H9 (cell line): Measurements from ENCODE around the gene EDC3. TPM values are rescaled to one million over a fixed set of nuclear protein-coding genes. Genes with fewer than 3 reads are reported as not detected.

ENCODE experiments used
- DNase-seq: peaks from one replicate; pipeline ENCODE4 v3.0.0-alpha.2; 2017
- H2AFZ ChIP-seq: one replicate; pipeline ENCODE4 v1.6.1; 2013; ENCODE audit warnings: mild to moderate bottlenecking, low read length, control low read depth, moderate library complexity
- H2AK5ac ChIP-seq: 2 replicates; pipeline ENCODE4 v1.6.1; 2013; ENCODE audit warnings: low read length, control low read depth, mixed read lengths; ENCODE audit not compliant: insufficient read length
- H2BK120ac ChIP-seq: one replicate; pipeline ENCODE4 v1.6.1; 2013; ENCODE audit warnings: low read depth, mild to moderate bottlenecking, low read length, control low read depth, inconsistent platforms; ENCODE audit not compliant: poor library complexity, severe bottlenecking
- H2BK12ac ChIP-seq: 2 replicates; pipeline ENCODE4 v1.6.1; 2013; ENCODE audit warnings: low read length, control low read depth, mixed read lengths, low read depth; ENCODE audit not compliant: insufficient read length
- H2BK15ac ChIP-seq: 2 replicates; pipeline ENCODE4 v1.6.1; 2013; ENCODE audit warnings: low read depth, low read length, control low read depth
- H2BK20ac ChIP-seq: one replicate; pipeline ENCODE4 v1.6.1; 2013; ENCODE audit warnings: low read depth, mild to moderate bottlenecking, low read length, control low read depth, inconsistent platforms; ENCODE audit not compliant: poor library complexity, severe bottlenecking
- H2BK5ac ChIP-seq: 2 replicates; pipeline ENCODE4 v1.6.1; 2013; ENCODE audit warnings: low read length, control low read depth, mixed read lengths; ENCODE audit not compliant: insufficient read length
- H3K14ac ChIP-seq: 2 replicates; pipeline ENCODE4 v1.6.1; 2013; ENCODE audit warnings: low read length, control low read depth; ENCODE audit not compliant: insufficient read depth
- H3K18ac ChIP-seq: 2 replicates; pipeline ENCODE4 v1.6.1; 2013; ENCODE audit warnings: low read depth, mild to moderate bottlenecking, mixed read lengths, low read length, control low read depth; ENCODE audit not compliant: insufficient read length
- H3K23ac ChIP-seq: 2 replicates; pipeline ENCODE4 v1.6.1; 2013; ENCODE audit warnings: low read length, control low read depth, mixed read lengths, low read depth; ENCODE audit not compliant: insufficient read length
- H3K23me2 ChIP-seq: 2 replicates; pipeline ENCODE4 v1.6.1; 2013; ENCODE audit warnings: low read depth, mild to moderate bottlenecking, mixed read lengths, low read length, control low read depth; ENCODE audit not compliant: insufficient read length, poor library complexity, severe bottlenecking
- H3K27ac ChIP-seq: 2 replicates; pipeline ENCODE4 v1.5.1; 2013; ENCODE audit warnings: low read length, control low read depth, mixed read lengths, low read depth; ENCODE audit not compliant: insufficient read length
- H3K27me3 ChIP-seq: 2 replicates; pipeline ENCODE4 v1.6.1; 2013; ENCODE audit warnings: low read length, control low read depth, inconsistent platforms; ENCODE audit not compliant: insufficient read depth
- H3K4ac ChIP-seq: 2 replicates; pipeline ENCODE4 v1.6.1; 2013; ENCODE audit warnings: low read depth, mild to moderate bottlenecking, control low read depth, inconsistent platforms, low read length, moderate library complexity
- H3K4me1 ChIP-seq: 2 replicates; pipeline ENCODE4 v1.6.1; 2013; ENCODE audit warnings: low read length, control low read depth, inconsistent platforms; ENCODE audit not compliant: insufficient read depth
- H3K4me2 ChIP-seq: 2 replicates; pipeline ENCODE4 v1.6.1; 2013; ENCODE audit warnings: low read length, control low read depth, mixed read lengths; ENCODE audit not compliant: insufficient read length, insufficient read depth
- H3K56ac ChIP-seq: 2 replicates; pipeline ENCODE4 v1.6.1; 2013; ENCODE audit warnings: low read depth, mild to moderate bottlenecking, mixed read lengths, low read length, control low read depth; ENCODE audit not compliant: insufficient read length
- H3K79me1 ChIP-seq: 2 replicates; pipeline ENCODE4 v1.6.1; 2013; ENCODE audit warnings: low read depth, mild to moderate bottlenecking, moderate library complexity, low read length, control low read depth, inconsistent platforms; ENCODE audit not compliant: insufficient read depth, poor library complexity, severe bottlenecking
- H3K79me2 ChIP-seq: 2 replicates; pipeline ENCODE4 v1.6.1; 2013; ENCODE audit warnings: low read length, control low read depth, inconsistent platforms; ENCODE audit not compliant: insufficient read depth
- H3K9ac ChIP-seq: 2 replicates; pipeline ENCODE4 v1.6.1; 2013; ENCODE audit warnings: low read length, control low read depth, mixed read lengths; ENCODE audit not compliant: insufficient read length; ENCODE audit errors: extremely low read depth
- H3K9me3 ChIP-seq: one replicate; pipeline ENCODE4 v1.6.1; 2013; ENCODE audit warnings: low read depth, low read length, inconsistent platforms; ENCODE audit not compliant: control insufficient read depth
- H3T11ph ChIP-seq: one replicate; pipeline ENCODE4 v1.6.1; 2013; ENCODE audit warnings: mild to moderate bottlenecking, low read length, control low read depth, inconsistent platforms
- H4K20me1 ChIP-seq: one replicate; pipeline ENCODE4 v1.6.1; 2013; ENCODE audit not compliant: control insufficient read depth, insufficient read length, insufficient read depth
- H4K5ac ChIP-seq: 2 replicates; pipeline ENCODE4 v1.6.1; 2013; ENCODE audit warnings: low read depth, mild to moderate bottlenecking, mixed read lengths, low read length, control low read depth; ENCODE audit not compliant: insufficient read length
- H4K8ac ChIP-seq: replicated peaks from 2 replicates; pipeline ENCODE4 v1.6.1; 2013; ENCODE audit warnings: low read length, control low read depth, mixed read lengths, low read depth; ENCODE audit not compliant: insufficient read length
- H4K91ac ChIP-seq: 2 replicates; pipeline ENCODE4 v1.6.1; 2013; ENCODE audit warnings: low read depth, mild to moderate bottlenecking, moderate library complexity, mixed read lengths, low read length, control low read depth; ENCODE audit not compliant: insufficient read length
- H3K27ac Mint-ChIP-seq, 3 experiments: 2 replicates in 2 of 3; 3 replicates in 1 of 3; pipeline ENCODE4 v1.8.0; 2020 to 2021; ENCODE audit warnings: mixed read lengths in 3 of 3, mild to moderate bottlenecking in 1 of 3, moderate library complexity in 1 of 3
- H3K27me3 Mint-ChIP-seq: 2 replicates; pipeline ENCODE4 v1.8.0; 2021; ENCODE audit warnings: low read depth, mild to moderate bottlenecking, moderate library complexity, mixed read lengths
- H3K36me3 Mint-ChIP-seq, 3 experiments: 2 replicates in 2 of 3; 3 replicates in 1 of 3; pipeline ENCODE4 v1.8.0; 2020 to 2021; ENCODE audit warnings: low read depth in 3 of 3, mixed read lengths in 3 of 3; ENCODE audit not compliant: insufficient read depth in 1 of 3
- H3K4me1 Mint-ChIP-seq, 2 experiments: 2 replicates each; pipeline ENCODE4 v1.8.0; 2020; ENCODE audit warnings: mixed read lengths in 2 of 2
- H3K4me3 Mint-ChIP-seq, 2 experiments: 2 replicates in 1 of 2; 3 replicates in 1 of 2; pipeline ENCODE4 v1.8.0; 2020 to 2021; ENCODE audit warnings: mild to moderate bottlenecking in 2 of 2, mixed read lengths in 2 of 2, moderate library complexity in 1 of 2
- H3K9me3 Mint-ChIP-seq, 2 experiments: 2 replicates in 1 of 2; 3 replicates in 1 of 2; pipeline ENCODE4 v1.8.0; 2020; ENCODE audit warnings: mild to moderate bottlenecking in 2 of 2, mixed read lengths in 2 of 2, moderate library complexity in 1 of 2
- WGBS: extraction: QIAGEN DNeasy Blood & Tissue Kit; methylation state at CpG from one replicate; pipeline ENCODE4 v1.1.7; 2013; ENCODE audit warnings: missing lambda C conversion rate, low lambda C conversion rate, mixed read lengths; ENCODE audit not compliant: insufficient read length; ENCODE audit errors: extremely low coverage; 5-methylcytosine and 5-hydroxymethylcytosine counted together
- total RNA-seq: library from RNA; stranded (reverse); gene quantifications from 2 replicates; pipeline ENCODE4 v1.2.1, GENCODE V29; 2021
- TF ChIP-seq, protein P1 (sequence below): fragments of 200-600 bp; sonication (generic); conservative IDR thresholded peaks from 3 replicates; pipeline ENCODE4 v1.8.0; 2021; ENCODE audit warnings: antibody characterized with exemption, mild to moderate bottlenecking

EDC3 gene
- total RNA-seq, 1 experiment from 2014 or later = 60.5 TPM

DNA sequence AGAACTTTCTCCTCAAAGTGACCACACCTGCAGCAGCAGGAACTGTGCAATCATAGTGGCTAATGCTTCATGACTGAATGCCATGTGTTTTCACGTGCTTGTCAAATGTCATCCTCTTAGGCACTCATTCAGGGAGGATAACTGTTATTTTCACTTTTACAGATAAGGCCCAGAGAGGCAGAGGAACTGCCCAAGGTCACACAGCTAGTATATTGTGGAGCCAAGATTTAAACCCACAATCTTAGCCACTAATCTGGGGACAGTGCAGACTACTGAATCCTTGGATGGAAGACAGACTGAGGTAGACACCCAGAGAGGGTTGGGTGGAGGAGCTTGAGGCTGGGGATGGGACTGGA, 90.1 kb downstream of the EDC3 start:
- Histone ChIP-seq H2BK20ac (no peak overlapping the region), H3K56ac (no peak overlapping the region), H3K23me2 (no peaks in the 10 kb centered on the region), H3K9ac (no peak overlapping the region), H3K4me1 (no peaks in the 10 kb centered on the region), H4K91ac (no peak overlapping the region), H4K5ac (no peak overlapping the region), H2BK15ac (no peak overlapping the region), H2AK5ac (no peak overlapping the region), H4K20me1 (no peaks in the 10 kb centered on the region), H3K23ac (no peak overlapping the region), H2BK120ac (no peak overlapping the region), H3T11ph (no peak overlapping the region), H2AFZ (no peak overlapping the region), H4K8ac (no peak overlapping the region), H3K79me2 (no peaks in the 10 kb centered on the region), H3K27me3 (no peaks in the 10 kb centered on the region), H3K18ac (no peak overlapping the region), H3K9me3 (no peaks in the 10 kb centered on the region), H3K14ac (no peak overlapping the region), H3K79me1 (no peaks in the 10 kb centered on the region), H3K27ac (no peak overlapping the region), H3K4me2 (no peak overlapping the region), H2BK12ac (no peak overlapping the region), H3K4ac (no peak overlapping the region), H2BK5ac (no peak overlapping the region)
- WGBS = no CpG with 5 or more reads among the region's 1 CpG
- DNase-seq = no peak
- TF ChIP-seq, protein P1, sequence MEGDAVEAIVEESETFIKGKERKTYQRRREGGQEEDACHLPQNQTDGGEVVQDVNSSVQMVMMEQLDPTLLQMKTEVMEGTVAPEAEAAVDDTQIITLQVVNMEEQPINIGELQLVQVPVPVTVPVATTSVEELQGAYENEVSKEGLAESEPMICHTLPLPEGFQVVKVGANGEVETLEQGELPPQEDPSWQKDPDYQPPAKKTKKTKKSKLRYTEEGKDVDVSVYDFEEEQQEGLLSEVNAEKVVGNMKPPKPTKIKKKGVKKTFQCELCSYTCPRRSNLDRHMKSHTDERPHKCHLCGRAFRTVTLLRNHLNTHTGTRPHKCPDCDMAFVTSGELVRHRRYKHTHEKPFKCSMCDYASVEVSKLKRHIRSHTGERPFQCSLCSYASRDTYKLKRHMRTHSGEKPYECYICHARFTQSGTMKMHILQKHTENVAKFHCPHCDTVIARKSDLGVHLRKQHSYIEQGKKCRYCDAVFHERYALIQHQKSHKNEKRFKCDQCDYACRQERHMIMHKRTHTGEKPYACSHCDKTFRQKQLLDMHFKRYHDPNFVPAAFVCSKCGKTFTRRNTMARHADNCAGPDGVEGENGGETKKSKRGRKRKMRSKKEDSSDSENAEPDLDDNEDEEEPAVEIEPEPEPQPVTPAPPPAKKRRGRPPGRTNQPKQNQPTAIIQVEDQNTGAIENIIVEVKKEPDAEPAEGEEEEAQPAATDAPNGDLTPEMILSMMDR = no peak
- peaks cover 22% of the 10 kb centered on the region for H3K27me3 Mint-ChIP-seq
- H3K9me3 Mint-ChIP-seq = no peaks in the 10 kb centered on the region
- H3K27ac Mint-ChIP-seq = no peak overlapping the region
- H3K4me3 Mint-ChIP-seq = no peak overlapping the region
- H3K36me3 Mint-ChIP-seq = no peaks in the 10 kb centered on the region; a peak in 1 of 7 replicates
- peaks cover 2% of the 10 kb centered on the region in 2 experiments; a peak in 1 of 4 replicates for H3K4me1 Mint-ChIP-seq
